Body of pancreas (tissue), 4 donors: Measurements from ENCODE around the gene PGLYRP1.

Experiments
- CTCF ChIP-seq, 7 experiments: fragments of 450-650 bp in 4 of 7; fragments of 200-600 bp in 3 of 7; sonication (generic) in 3 of 7; IDR thresholded peaks; one replicate each; pipeline ENCODE4 v1.5.1; 2016 to 2019; ENCODE audit warnings: antibody characterized with exemption in 7 of 7
- POLR2A ChIP-seq, 3 donors: fragments of 450-650 bp; IDR thresholded peaks; one replicate each; pipeline ENCODE4 v1.6.1; 2016; ENCODE audit warnings: antibody characterized with exemption in 3 of 3, mild to moderate bottlenecking in 2 of 3

GRCh38 chr19:46040125-46040524, 17.3 kb upstream of the PGLYRP1 start:
- TF ChIP-seq CTCF (IDR thresholded peaks at IDR 0.05) = no peak
- TF ChIP-seq POLR2A (IDR thresholded peaks at IDR 0.05) = no peak
